Smooth muscle cell (in vitro differentiated cells): ENCODE data around the gene BPGM. TPM values are rescaled to one million over a fixed set of nuclear protein-coding genes. Genes with fewer than 3 reads are reported as not detected.

Experiments
- DNase-seq: peaks from one replicate; lab custom pipeline; 2025; ENCODE audit not compliant: unreplicated experiment; lab: John Stamatoyannopoulos, UW
- H2AFZ ChIP-seq: fragments of 200-600 bp; sonication (generic); 2 replicates; pipeline ENCODE4 v1.6.0; 2016; ENCODE audit warnings: antibody characterized with exemption, low read depth, mild to moderate bottlenecking
- H3F3A ChIP-seq: fragments of 200-600 bp; sonication (generic); 2 replicates; pipeline ENCODE4 v1.6.0; 2017; ENCODE audit warnings: antibody characterized with exemption, low read depth
- H3K27ac ChIP-seq: fragments of 200-600 bp; sonication (generic); 2 replicates; pipeline ENCODE4 v1.5.1; 2016; ENCODE audit warnings: low read depth, mild to moderate bottlenecking
- H3K27me3 ChIP-seq: fragments of 200-600 bp; sonication (generic); 2 replicates; pipeline ENCODE4 v1.6.1; 2016; ENCODE audit warnings: low read depth, mild to moderate bottlenecking
- H3K36me3 ChIP-seq: fragments of 200-600 bp; sonication (generic); 2 replicates; pipeline ENCODE4 v1.5.1; 2016; ENCODE audit warnings: low read depth
- H3K4me1 ChIP-seq: fragments of 200-600 bp; sonication (generic); 2 replicates; pipeline ENCODE4 v1.5.1; 2016; ENCODE audit warnings: low read depth
- H3K4me2 ChIP-seq: fragments of 200-600 bp; sonication (generic); 2 replicates; pipeline ENCODE4 v1.6.0; 2016; ENCODE audit warnings: mild to moderate bottlenecking
- H3K4me3 ChIP-seq: fragments of 200-600 bp; sonication (generic); 2 replicates; pipeline ENCODE4 v1.5.1; 2016; ENCODE audit warnings: mild to moderate bottlenecking
- H3K79me2 ChIP-seq: fragments of 200-600 bp; sonication (generic); 2 replicates; pipeline ENCODE4 v1.6.0; 2016; ENCODE audit warnings: low read depth, mild to moderate bottlenecking
- H3K9ac ChIP-seq: fragments of 200-600 bp; sonication (generic); 2 replicates; pipeline ENCODE4 v1.6.0; 2016; ENCODE audit warnings: low read depth
- H3K9me3 ChIP-seq: fragments of 200-600 bp; sonication (generic); replicated peaks from 2 replicates; pipeline ENCODE4 v1.5.1; 2016; ENCODE audit warnings: low read depth
- H4K20me1 ChIP-seq: fragments of 200-600 bp; sonication (generic); 2 replicates; pipeline ENCODE4 v1.6.0; 2016; ENCODE audit warnings: low read depth
- WGBS: methylation state at CpG from one replicate; pipeline ENCODE4 v1.1.7; 2016; ENCODE audit warnings: low lambda C conversion rate; 5-methylcytosine and 5-hydroxymethylcytosine counted together
- polyA plus RNA-seq: library from polyadenylated mRNA; unstranded; fragments of >200 nt; fragmentation: Nextera tagmentation; extraction: Ambion mirVana; gene quantifications from 2 replicates; pipeline ENCODE4 v1.2.1, GENCODE V29; 2016
- total RNA-seq: library from RNA; depleted of rRNA; stranded (reverse); fragments of >200 nt; gene quantifications from 2 replicates; pipeline ENCODE4 v1.2.3, GENCODE V29; 2014
- TF ChIP-seq, protein P1 (sequence below): fragments of 200-600 bp; sonication (generic); IDR thresholded peaks from 2 replicates; pipeline ENCODE4 v1.5.1; 2017; ENCODE audit warnings: borderline replicate concordance, mild to moderate bottlenecking, antibody characterized with exemption; ENCODE audit not compliant: insufficient read depth, poor library complexity, severe bottlenecking

The BPGM gene
- total and polyA plus RNA-seq, 2 experiments from 2014 or later: 65.1 to 76.9 TPM

DNA sequence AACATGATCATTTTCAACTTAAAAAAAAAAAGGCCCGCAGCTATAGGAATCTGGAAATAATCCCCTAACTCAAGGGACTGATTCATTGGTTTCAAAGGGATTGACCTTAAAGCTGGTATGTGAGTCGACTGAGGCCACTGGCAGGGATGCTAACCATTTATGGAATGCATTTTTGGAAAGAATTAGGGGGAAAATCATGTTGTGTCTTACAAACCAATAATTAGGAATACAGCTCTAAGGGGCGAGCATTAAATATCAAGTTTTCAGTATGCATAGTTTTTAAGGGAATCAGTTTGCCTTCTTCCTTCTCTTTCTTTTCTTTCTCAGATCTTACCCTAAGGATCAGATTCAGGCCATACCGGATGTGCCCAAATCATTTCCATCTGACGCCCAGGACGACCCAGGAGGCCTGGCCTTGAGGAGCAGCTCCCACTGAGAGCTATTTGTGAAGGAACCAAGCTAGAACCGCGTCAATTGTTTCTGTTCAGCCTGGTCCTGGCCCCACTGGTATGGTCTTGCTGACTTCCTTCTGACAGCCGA, 48.7 kb downstream of the BPGM start:
- Histone ChIP-seq H3K27ac (peak overlapping the region; percentile 85), H3K27me3 (no peaks in the 10 kb centered on the region), H2AFZ (no peak overlapping the region), H3K36me3 (no peaks in the 10 kb centered on the region), H3K79me2 (no peaks in the 10 kb centered on the region), H3K4me1 (peaks cover 22% of the 10 kb centered on the region), H3K4me2 (peak overlapping the region; percentile 36), H3K4me3 (no peak overlapping the region), H3K9me3 (no peaks in the 10 kb centered on the region), H4K20me1 (no peaks in the 10 kb centered on the region), H3K9ac (peak overlapping the region; percentile 24), H3F3A (peaks cover 50% of the 10 kb centered on the region)
- DNase-seq: no peak
- WGBS: 32% methylated on average over 9 of the region's 9 CpGs
- TF ChIP-seq, protein P1, sequence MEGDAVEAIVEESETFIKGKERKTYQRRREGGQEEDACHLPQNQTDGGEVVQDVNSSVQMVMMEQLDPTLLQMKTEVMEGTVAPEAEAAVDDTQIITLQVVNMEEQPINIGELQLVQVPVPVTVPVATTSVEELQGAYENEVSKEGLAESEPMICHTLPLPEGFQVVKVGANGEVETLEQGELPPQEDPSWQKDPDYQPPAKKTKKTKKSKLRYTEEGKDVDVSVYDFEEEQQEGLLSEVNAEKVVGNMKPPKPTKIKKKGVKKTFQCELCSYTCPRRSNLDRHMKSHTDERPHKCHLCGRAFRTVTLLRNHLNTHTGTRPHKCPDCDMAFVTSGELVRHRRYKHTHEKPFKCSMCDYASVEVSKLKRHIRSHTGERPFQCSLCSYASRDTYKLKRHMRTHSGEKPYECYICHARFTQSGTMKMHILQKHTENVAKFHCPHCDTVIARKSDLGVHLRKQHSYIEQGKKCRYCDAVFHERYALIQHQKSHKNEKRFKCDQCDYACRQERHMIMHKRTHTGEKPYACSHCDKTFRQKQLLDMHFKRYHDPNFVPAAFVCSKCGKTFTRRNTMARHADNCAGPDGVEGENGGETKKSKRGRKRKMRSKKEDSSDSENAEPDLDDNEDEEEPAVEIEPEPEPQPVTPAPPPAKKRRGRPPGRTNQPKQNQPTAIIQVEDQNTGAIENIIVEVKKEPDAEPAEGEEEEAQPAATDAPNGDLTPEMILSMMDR: no peak

- Histone ChIP-seq H3K36me3 (no peaks in the 10 kb centered on the region), H3K9ac (no peak overlapping the region), H3K27ac (peak overlapping the region; percentile 85), H4K20me1 (no peaks in the 10 kb centered on the region), H3K27me3 (no peaks in the 10 kb centered on the region), H3K4me2 (peak overlapping the region; percentile 36), H3F3A (peaks cover 43% of the 10 kb centered on the region), H3K4me1 (peaks cover 16% of the 10 kb centered on the region), H3K79me2 (no peaks in the 10 kb centered on the region), H3K4me3 (no peak overlapping the region), H3K9me3 (no peaks in the 10 kb centered on the region), H2AFZ (no peak overlapping the region)
- TF ChIP-seq, protein P1: no peak
- no peak for DNase-seq
- 79% methylated on average over 5 of the region's 5 CpGs for WGBS
Observed at GRCh38 chr7:134696261-134696660, 49.6 kb downstream of the BPGM start.

- Histone ChIP-seq H3K27ac (no peak overlapping the region), H4K20me1 (no peaks in the 10 kb centered on the region), H3K9me3 (no peaks in the 10 kb centered on the region), H3K36me3 (no peaks in the 10 kb centered on the region), H3K4me2 (no peak overlapping the region), H3F3A (peaks cover 37% of the 10 kb centered on the region), H3K27me3 (no peaks in the 10 kb centered on the region), H3K9ac (no peak overlapping the region), H3K4me3 (no peak overlapping the region), H2AFZ (no peak overlapping the region), H3K79me2 (no peaks in the 10 kb centered on the region), H3K4me1 (peaks cover 10% of the 10 kb centered on the region)
- TF ChIP-seq, protein P1: no peak
- DNase-seq: no peak
- WGBS: 95% methylated on average over 3 of the region's 3 CpGs
Observed at GRCh38 chr7:134697205-134697886, 50.7 kb downstream of the BPGM start.

DNA sequence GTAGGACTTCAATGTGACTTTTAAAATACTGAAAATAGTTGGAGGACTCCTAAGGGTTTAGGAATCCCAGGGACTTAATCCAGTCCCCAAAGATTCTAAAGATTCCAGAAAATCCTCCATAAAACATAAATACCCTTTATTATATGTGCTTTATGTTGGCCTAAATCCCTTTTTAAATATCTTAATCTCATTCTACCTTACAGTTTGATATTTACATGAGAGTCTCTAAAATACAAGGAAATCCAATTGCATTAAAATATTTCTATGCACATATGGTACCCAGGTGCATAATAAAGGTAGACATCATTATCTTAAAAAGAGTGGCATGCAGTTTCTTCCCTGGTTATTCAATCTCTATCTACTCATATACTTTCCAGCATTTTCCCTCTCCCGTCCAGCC, 51.8 kb downstream of the BPGM start:
- Histone ChIP-seq H4K20me1 (no peaks in the 10 kb centered on the region), H3F3A (peaks cover 31% of the 10 kb centered on the region), H3K79me2 (no peaks in the 10 kb centered on the region), H3K36me3 (no peaks in the 10 kb centered on the region), H3K9me3 (no peaks in the 10 kb centered on the region), H3K4me2 (no peak overlapping the region), H2AFZ (no peak overlapping the region), H3K27me3 (no peaks in the 10 kb centered on the region), H3K4me3 (no peak overlapping the region), H3K4me1 (peaks cover 20% of the 10 kb centered on the region), H3K9ac (no peak overlapping the region), H3K27ac (peak overlapping the region; percentile 72)
- TF ChIP-seq, protein P1: no peak
- WGBS: 87% methylated on average over 1 of the region's 1 CpG
- no peak for DNase-seq
